8988T (cell line): Measurements from ENCODE around the gene ZNF592.
"Not testable (repeated sequence)": the region's sequence is repeated elsewhere in the genome, so short reads cannot be mapped to it uniquely, and the experiment has no call there.

ENCODE experiments used
- DNase-seq: peaks from one replicate; pipeline ENCODE4 v3.0.0; 2011

The ZNF592 gene

DNA sequence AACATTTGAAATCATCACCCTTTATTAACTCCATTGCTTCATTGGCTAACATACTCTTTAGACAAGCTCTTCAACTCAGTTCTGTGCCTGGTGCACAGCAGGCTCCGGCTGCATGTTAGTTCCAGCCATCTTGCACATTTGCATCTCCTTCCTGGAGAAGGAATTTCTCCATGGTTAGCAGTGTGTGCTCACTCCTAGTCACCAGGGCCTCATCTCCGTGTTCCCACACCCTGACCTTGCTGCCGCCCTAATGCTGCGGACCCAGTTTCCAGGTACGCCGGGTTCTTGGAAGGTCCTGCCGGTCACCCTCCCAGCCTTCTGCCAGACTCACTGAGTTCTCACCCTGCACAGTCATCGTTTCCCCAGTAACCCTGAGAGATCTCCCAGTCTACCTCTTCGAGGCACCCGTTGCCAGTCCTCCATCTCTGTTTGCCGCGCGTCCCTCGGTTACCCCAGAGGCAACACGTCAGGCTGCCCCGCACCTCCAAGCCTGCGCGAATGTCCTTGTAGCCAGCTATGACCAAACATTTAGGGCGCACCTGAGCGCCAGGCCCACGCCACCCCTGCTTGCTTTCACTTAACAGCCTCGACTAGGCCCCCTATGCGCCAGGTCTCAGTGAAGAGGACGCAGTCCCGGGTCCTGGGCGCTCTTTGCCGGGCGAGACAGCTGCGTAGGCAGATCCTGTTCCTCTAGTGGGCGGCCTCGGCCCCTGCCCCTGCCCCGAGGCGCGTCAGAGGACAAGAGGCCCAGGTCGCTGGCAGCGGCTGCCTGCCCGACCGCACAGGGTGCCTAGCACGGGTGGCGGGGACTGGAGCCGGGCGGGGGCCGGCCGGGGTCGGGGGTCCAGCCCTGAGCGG, 747 bp upstream of the ZNF592 start:
- DNase-seq = no peak

DNA sequence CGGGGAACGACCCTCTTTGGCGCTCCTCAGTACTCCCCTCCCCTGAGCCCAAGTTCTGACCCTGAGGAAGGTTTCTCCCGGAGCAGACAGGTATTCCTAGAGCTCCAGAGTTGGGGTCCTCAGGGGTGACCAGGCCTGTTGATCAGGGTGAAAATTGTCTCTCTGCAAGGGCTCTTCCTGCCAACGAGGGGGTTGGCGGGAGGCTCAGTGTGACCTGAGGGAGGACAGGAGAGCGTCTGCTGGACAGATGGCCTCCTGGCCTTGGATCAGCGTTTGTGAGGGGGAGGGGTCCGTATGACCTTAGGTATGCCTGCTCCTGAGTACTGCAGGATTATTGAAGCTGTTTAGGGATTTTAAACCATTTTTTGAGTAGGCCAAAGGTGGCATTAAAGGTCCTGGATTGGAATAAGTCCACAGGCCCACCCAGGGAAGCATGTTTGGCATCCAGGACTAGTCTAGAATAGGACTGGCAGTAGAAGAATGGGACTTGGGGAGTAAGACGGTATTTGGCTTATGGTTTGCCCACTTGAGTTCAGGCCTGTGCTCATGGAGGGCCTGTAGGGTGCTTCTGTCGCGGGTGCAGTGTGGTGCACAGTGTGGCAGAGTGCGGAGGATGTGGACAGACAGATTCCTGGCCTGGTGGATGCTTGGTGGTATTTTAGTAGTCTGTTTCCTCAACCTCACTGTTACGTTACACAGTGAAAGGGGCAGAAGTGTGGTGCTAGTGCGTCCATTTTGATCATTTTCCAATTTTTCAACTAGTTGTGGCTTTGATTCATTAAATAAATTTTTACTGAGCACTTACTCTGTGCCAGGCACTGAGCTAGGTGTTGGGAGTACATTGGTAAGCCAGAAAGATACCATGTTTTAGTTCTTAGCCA, 959 bp downstream of the ZNF592 start:
- DNase-seq = no peak

DNA sequence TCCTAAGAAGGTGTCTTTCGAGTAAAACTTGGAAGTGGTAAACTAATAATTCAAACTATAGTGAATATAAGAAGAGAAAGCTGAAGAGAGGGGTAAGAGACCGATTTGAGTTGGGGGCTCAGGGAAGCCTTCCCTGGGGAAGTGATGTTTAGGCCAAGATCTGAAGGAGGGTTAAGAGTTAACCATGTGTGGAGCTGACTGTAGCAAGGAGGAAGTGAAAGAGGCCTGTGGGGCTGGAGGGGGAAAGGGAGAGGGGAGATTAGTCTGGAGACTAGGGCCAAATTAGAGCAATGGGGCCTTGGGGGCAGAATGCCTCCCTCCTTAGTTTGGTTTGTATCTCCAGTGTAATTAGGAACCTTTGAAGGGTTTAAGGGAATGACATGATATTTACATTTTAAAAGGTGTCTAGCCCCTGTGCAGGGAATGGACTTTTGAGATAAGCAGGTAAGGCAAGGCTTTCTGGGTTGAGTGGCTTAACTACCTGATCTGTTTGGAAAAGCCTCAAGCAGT, 2.2 kb downstream of the ZNF592 start:
- DNase-seq = no peak

DNA sequence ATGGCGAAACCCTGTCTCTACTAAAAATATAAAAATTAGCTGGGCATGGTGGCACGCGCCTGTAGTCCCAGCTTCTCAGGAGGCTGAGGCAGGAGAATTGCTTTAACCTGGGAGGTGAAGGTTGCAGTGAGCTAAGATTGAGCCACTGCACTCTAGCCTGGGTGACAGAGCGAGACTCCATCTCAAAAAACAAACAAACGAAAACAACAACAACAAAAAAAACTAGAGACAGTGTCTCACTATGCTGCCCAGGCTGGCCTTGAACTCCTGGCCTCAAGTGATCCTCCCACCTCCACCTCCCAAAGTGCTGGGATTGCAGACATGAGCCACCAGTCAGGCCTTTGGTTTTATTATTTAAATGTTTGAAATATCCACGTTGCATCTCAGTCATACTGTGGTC, 3.3 kb downstream of the ZNF592 start:
- not testable (repeated sequence) for DNase-seq

DNA sequence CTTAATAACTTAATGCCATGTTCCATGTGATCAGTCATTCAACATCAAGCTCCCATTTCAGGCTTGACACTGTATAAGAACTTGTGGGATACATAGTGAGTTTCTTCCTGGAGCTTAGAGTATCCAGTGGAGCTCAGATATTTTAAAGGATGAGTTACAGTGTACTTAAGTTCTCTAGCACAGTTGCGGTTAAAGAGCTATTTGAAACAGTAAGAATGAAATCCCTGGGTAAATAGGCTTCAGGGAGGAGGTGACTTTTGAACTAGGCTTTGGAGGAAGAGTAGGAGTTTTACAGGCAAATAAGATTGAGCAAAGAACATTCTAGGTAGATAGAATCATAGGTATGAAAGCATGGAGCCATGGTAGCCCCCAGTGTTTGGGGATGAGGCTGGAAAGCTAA, 3.8 kb downstream of the ZNF592 start:
- no peak for DNase-seq

DNA sequence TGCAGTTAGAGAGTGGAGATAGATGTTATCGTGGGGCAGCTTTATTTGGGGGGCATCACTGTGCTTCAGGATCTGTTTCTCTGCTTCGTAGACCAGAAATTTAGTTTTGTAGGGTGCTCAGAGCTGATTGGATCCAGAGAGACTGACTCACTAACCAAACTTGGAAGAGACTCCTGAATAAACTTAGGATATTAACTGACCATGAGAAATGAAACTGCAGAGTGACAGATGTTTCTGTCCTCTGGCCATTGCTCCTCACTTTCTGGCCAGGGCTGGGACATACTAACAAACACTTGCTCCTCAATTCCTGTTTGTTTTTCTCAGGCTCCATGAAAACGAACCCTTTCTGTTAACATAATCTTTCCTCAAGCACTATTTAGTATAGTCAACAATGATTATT, 4.3 kb downstream of the ZNF592 start:
- DNase-seq = no peak

DNA sequence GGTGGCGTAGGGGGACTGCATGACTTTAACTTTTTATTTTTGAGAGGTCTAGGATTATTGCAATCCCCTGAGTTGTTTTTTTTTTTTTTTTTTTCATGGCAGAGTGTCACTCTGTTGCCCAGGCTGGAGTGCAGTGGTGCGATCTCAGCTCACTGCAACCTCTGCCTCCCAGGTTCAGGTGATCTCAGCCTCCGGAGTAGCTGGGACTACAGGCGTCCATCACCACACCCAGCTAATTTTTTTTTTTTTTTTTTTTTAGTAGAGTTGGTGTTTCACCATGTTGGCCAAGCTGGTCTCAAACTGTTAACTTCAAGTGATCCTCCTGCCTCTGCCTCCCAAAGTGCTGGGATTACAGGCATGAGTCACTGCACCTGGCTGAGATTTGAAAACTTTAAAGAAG, 6.5 kb downstream of the ZNF592 start:
- DNase-seq = not testable (repeated sequence)

DNA sequence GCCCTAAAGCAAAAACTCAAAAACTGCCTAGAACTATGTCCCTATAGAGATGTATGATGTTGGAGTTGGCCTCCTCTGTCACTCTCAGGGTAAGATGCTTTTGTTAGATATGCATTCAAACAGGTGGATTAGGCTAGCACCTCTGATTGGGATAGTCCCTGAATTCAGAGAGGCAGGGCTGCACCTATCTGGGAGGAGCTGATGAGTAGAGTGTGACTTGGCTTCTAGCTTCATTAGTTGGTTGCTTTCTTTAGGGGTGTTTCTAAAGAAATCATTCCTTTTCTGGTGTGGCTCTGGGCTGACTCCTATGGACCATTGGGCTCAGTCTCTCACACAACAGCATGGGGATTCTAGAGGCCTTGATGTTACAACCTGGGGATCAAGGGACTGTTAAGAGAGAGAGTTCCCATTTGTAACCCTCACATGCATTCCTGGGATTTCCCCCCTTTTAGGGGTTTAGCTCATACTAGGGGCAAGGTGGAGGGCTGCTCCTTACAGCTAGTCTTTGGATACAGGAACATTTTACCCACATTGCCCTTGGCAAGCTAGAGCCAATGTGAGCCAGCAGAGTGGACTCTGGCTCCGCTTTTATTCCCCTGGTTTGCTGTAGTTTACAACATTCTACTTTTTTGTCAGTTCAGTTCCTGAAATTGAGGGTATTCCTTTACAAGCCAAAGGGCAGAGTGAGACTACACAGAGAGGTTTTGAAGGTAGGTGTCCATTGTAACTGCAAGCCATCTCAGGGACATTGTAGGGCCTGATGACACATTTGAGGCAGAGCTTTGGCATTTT, 7.5 kb downstream of the ZNF592 start:
- DNase-seq = no peak

DNA sequence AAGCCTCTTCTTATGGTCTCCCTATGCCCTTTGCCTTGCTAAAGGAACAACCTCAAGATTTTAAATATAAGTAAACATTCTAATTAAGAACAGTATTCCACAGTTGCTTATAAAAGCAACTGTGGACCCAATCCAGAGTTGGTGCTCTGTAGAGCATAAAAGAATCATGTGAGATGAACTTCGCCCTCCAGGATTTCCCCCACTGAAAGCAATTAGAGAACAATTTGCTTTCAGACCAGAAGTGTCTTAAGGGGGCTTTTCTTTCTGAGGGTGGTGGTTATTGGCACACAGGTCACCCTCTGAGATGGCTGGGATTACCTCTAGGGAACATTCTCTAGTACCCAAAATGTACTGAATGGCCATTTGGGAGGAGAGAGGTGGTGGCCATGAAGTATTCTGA, 10.6 kb downstream of the ZNF592 start:
- no peak for DNase-seq

DNA sequence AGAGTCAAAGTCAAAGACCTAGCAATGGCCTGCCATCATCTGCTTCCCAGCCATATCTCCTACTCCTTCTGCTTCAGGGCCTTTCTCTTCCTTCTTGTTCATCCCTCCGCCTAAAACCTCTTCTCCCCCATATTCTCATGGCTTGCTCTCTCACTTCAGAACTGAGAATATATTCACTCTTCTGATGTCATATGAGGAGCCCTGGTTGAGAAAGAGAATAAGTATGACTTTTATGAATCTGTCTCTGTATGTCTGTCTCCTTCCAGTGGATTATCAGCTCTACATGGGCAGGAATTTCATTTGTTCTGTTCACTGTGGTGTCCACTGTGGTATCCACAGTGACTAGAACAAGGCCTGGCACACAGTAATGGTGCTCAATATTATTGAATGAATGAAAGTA, 11.8 kb downstream of the ZNF592 start:
- DNase-seq = no peak

DNA sequence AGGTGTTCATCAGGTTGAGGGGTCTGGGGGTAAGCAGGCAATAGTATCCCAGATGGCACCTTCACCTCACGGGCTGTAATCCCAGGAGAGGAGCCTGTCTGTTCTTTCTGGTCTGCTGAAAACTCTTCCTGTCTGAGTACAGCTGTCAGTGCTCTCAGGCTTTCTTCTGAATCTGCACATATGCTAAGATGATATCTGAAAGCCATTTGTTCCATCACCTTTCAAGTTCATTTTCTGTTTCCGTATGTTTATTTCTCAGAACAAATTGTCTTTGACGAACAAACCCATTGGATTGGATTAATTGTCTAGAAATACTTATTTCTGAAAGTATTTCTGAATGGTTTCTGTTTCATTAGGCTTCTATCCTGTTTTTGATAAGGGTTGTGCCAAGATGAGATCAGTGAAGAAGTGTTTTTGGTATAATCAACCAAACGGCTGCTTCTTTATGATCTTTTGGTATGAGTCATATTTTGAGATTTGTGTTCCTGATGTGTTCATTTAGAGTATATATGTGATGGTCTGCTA, 13.3 kb downstream of the ZNF592 start:
- DNase-seq = no peak

DNA sequence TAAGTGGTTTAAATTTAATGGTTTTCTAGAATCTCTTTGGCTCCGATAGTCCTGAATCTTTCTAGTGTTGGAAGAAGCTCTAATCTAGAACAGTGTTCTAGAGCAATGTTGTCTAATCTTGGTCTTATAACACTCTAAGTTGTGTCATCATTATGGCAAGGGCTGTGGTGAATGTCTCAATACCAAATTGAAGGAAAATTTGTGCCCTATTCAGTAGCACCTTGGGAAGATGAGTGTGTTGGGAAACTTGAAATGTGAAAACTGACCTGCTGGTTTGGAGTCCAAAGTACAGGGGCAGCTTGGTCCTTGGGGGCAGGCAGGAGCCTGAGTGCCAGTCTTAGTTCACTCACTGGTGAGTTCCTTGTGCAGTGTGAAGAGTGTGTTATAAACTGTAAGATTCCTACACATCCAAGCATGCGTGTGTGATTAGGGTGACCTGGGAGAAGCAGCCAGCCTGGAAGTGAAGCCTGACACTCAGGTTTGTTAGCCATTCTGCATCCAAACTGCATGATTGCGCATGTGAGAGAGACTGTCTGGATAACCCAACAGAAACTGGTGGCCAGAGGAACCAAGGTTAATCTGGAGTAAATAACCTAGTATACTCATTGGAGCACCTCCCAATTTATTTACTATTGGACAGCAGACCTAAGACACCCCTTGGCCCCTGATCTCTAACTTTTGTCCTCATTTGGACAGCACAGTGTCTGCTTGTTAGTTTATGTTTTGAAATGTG, 14.6 kb downstream of the ZNF592 start:
- DNase-seq = no peak

DNA sequence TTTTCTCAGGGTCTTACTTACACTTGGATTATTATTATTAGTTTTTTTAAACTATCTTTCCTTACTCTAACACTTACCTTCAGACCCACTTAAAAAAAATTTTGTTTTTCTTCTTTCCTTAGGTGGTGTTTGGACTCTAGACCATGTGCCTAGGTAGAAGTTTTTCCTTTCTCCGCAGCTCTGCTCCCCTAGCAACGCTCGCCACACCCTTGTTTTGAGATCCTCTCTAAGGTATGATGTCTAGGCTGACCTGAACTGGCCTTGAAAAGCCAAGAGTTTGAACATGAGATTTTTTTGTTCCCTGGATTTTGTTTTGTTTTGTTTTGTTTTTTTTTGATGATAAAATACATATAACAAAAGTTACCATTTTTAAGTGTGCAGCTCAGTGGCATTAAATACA, 16.2 kb downstream of the ZNF592 start:
- no peak for DNase-seq

DNA sequence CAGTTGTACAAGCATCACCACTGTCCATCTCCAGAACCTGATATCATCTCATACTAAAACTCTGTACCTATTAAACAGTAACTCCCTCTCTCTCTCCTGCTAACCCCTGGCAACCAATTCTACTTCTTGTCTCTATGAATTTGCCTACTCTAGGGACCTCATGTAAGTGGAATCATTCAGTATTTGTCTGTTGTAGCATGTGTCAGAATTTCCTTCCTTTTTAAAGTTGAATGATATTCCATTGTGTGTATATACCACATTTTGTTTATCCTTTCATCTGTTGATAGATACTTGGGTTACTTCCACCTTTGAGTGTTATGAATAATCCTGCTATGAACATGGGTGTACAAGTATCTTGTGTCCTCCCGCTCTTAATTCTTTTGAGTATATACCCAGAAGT, 16.6 kb downstream of the ZNF592 start:
- DNase-seq = no peak

DNA sequence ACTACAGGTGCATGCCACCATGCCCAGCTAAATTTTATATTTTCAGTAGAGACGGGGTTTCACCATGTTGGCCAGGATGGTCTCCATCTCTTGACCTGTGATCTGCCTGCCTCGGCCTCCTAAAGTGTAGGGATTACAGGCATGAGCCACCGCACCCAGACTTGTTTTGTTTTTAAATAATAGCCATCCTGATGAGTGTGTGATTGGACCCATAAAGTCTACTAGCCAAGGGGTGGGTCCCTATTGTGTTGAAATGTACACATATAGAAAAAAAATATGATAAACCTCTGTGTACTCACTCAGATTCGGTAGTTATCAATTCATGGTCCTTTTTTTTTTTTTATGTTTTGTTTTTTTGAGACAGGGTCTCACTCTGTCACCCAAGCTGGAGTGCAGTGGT, 17.3 kb downstream of the ZNF592 start:
- no peak for DNase-seq

DNA sequence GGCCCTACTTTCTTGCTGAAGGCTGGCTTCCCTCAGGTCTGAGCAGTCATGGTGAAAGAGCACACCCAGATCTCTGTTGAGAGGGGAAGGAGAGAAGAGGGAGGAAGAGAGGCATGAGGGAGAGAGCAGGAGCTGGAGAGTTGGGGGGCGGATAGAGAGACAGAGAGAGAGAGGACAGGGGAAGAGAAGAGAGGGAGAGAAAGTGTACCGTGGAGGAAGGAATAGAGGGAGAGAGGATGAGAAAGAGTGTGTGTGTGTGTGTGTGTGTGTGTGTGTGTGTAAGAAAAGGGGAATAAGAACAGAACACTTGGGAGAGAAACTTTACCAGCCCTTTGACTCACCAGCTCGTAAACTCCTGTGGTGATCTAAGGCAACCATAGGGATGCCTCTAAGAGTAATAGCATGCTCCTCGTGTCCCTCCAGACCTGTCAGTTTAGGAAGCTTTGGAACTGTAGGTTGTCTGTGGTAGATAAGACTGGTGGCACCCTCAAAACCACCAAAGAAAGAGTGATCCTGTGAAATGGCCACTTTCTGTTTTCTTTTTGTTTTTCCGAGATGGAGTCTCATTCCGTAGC, 18.2 kb downstream of the ZNF592 start:
- DNase-seq = no peak

DNA sequence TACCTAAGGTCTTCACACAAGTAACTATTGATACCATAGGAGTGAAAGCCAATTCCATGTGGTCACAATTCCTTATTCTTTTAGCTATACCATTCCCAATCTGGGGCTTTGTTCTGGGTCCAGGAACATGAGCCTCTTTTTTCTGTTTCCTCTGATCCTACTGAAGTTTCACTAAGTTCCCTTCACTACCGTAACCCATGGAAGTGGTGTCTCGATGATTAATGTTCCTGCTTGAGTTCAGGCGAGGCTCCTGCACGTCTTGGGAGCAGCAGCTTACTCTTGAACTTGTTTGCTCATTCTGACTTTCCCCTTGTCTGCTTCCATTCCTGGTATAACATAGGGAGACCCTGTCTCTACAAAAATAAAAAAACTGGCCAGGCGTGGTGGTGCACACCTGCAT, 23.6 kb downstream of the ZNF592 start:
- no peak for DNase-seq

DNA sequence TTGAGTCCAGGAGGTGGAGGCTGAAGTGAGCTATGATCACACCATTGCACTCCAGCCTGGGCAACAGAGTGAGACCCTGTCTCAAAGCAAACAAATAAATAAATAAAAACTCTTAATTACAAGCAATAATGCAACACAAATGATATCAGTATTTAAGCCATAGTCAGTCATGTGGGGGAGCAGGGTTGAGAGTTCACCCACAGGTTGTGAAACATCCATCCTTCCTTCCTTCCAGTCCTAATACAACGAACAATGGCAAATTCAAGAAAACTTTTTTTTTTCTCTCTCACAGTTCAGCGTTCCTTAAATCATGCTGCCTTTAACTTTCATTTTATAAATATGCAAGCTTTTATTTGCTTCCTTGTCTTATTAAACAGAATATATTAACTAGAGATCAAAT, 24.1 kb downstream of the ZNF592 start:
- DNase-seq = no peak

DNA sequence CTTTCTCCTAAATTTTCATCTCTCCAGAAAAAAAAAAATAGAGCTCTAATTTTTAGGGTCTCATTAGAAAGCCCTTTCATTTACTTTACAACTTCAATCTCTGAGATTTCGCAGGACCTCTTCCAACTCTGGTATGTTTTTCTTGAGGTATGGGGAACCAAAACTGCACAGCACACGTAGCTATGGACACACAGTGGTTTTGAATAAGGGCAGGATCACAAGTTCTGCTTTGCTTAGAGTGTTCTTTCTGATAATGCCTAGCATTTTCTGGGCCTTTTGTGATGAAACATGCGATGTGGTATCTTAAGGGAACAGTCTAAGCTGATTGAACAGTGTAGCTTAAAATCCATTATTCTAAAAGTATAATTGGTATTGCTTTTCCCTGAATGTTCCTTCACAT, 25.3 kb downstream of the ZNF592 start:
- DNase-seq = no peak

DNA sequence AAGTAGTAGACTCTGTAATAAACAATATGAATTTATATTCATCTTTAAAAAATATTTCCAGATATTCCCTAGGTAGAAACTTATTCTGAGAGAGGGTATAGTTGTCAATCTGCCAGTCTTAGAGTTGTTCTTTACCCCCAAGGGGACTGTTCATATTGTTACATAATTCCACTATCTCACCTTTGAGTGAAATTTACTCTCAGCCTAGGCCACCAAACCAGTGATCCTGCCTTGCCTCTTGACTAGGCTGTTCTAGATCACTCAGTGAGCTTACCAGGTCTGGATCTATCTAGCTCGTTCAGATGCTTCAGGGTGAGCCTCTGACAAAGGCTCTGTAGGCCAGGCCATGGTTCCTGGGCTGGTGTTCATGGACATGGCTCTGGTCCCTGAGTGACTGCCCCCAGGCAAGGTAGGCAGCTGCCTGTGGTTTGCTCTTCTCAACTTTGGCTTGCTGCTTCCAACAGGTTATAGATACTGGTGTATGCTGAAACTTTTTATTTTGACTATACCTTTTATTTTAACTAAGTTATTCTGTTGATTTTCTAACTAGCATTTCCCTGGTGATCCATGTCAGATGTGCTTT, 27.6 kb downstream of the ZNF592 start:
- no peak for DNase-seq

DNA sequence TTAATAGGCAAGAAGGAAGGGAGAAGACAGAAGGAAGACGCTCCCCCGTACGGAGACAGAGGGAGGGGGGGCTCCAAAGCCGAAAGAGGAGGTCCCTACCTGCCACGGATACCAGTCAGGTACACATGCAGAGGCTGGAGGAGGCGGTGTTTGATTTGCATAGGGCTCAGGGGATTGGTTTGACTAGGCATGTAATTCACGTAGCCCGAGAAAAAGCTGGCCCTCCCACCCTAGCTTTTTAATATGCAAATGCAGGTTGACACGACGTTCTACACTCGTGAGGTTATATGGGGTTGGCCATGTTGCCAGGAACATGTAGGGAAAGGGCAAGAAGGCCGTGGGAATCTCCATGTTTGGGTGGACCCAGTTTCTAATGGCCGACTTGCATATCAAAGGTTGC, 29.8 kb downstream of the ZNF592 start:
- no peak for DNase-seq
